Activated T-helper 9 cell treated with anti-CD3 and anti-CD28 coated beads, Interleukin-2, amount 50 U/mL, for 16 hours (primary cell): Measurements from ENCODE around the gene REM1.

Source experiments
- DNase-seq: peaks from one replicate; pipeline ENCODE4 v3.0.0-alpha.2; 2020; ENCODE audit warnings: low read depth

REM1 gene

DNA sequence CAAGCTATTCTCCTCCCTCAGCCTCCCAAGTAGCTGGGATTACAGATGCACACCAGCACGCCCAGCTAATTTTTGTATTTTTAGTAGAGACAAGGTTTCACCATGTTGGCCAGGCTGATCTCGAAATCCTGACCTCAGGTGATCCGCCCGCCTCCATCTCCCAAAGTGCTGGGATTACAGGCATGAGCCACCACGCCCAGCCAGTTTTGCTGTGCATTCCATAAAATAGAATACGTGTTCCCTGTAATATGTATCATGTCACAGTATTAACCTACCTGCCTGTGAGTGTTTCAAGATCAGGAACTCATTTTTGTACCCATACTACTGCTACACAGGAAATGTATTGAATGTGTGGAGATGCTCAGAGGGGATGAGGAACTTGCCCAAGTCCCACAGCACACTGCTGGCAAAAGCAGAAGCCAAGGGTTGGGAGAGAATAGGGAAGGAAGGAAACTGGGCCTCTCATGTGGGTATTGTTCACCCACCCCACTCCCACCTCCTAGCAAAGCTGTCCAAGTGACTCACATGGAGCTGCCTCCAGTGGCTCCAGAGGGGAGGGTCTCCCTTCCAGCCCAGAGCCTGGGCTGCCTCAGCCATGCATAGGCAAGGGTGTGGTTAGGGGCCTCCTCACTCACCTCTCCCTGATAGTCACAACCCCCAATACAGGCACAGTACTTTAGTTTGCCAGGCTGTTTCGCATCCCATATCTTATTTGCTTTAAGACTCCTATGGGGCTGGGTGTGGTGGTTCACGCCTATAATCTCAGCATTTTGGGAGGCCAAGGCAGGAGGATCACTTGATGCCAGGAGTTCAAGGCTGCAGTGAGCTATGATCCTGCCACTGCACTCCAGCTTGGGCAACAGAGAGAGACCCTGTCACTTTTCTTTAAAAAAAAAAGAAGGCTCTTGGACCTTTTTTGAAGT lies 48.5 kb downstream of the REM1 start:
- no peak for DNase-seq

GRCh38 chr20:31527266-31527665 lies 52.2 kb downstream of the REM1 start:
- DNase-seq = no peak
